Central memory CD8-positive, alpha-beta T cell (primary cell): ENCODE results near the gene ATXN10.
A peak's percentile ranks its signal among the peaks of the same experiment; 100 is the strongest.

Experiments used
- ATAC-seq: fragments of 150-1000 bp; cut with Tn5 transposase; replicated peaks from 2 replicates; pipeline ENCODE4 v1.10.0; 2022; ENCODE audit warnings: mild to moderate bottlenecking, moderate FRiP score, moderate number of reproducible peaks; ENCODE audit not compliant: poor library complexity, severe bottlenecking; ENCODE audit errors: extremely low read depth
- DNase-seq, 2 donors: peaks; one replicate each; pipeline ENCODE4 v3.0.0; 2021; ENCODE audit warnings: low spot score in 2 of 2
- H3K27ac Mint-ChIP-seq: one replicate; pipeline ENCODE4 v1.8.0; 2022; ENCODE audit warnings: low read depth, mild to moderate bottlenecking, moderate library complexity, mixed read lengths
- H3K27me3 Mint-ChIP-seq: one replicate; pipeline ENCODE4 v1.8.0; 2022; ENCODE audit warnings: mixed read lengths
- H3K36me3 Mint-ChIP-seq: one replicate; pipeline ENCODE4 v1.8.0; 2022; ENCODE audit warnings: mild to moderate bottlenecking, moderate library complexity, mixed read lengths; ENCODE audit not compliant: insufficient read depth
- H3K4me1 Mint-ChIP-seq: one replicate; pipeline ENCODE4 v1.8.0; 2022; ENCODE audit warnings: mixed read lengths
- H3K4me3 Mint-ChIP-seq: one replicate; pipeline ENCODE4 v1.8.0; 2022; ENCODE audit warnings: mild to moderate bottlenecking, moderate library complexity, mixed read lengths
- H3K9me3 Mint-ChIP-seq: one replicate; pipeline ENCODE4 v1.8.0; 2022; ENCODE audit warnings: mixed read lengths

ATXN10 gene

GRCh38 chr22:45869340-45869847, 197.8 kb downstream of the ATXN10 start:
- ATAC-seq (no peak), DNase-seq (no peak)
- Mint-ChIP-seq H3K4me3 (no peak overlapping the region), H3K27ac (no peak overlapping the region), H3K4me1 (peaks cover 10% of the 10 kb centered on the region), H3K36me3 (peaks cover 2% of the 10 kb centered on the region), H3K27me3 (peaks cover 43% of the 10 kb centered on the region), H3K9me3 (peaks cover 8% of the 10 kb centered on the region)

- peak in 1 of 2 donors; percentile 8 for DNase-seq
- Mint-ChIP-seq H3K27me3 (peaks cover 36% of the 10 kb centered on the region), H3K9me3 (peaks cover 8% of the 10 kb centered on the region), H3K4me3 (no peak overlapping the region), H3K4me1 (peaks cover 6% of the 10 kb centered on the region), H3K27ac (no peak overlapping the region), H3K36me3 (peaks cover 2% of the 10 kb centered on the region)
- ATAC-seq, result no peak
Measured at GRCh38 chr22:45870011-45870410, 198.4 kb downstream of the ATXN10 start.

- ATAC-seq (no peak), DNase-seq (no peak)
- H3K27me3 Mint-ChIP-seq, result peaks cover 28% of the 10 kb centered on the region
- H3K4me1 Mint-ChIP-seq, result peaks cover 6% of the 10 kb centered on the region
- H3K27ac Mint-ChIP-seq, result no peak overlapping the region
- H3K9me3 Mint-ChIP-seq, result peaks cover 8% of the 10 kb centered on the region
- H3K4me3 Mint-ChIP-seq, result no peak overlapping the region
- H3K36me3 Mint-ChIP-seq, result peaks cover 2% of the 10 kb centered on the region
Measured at GRCh38 chr22:45871721-45872120, 200.1 kb downstream of the ATXN10 start.

- peaks cover 36% of the 10 kb centered on the region for H3K27me3 Mint-ChIP-seq
- no peak overlapping the region for H3K4me3 Mint-ChIP-seq
- peaks cover 8% of the 10 kb centered on the region for H3K9me3 Mint-ChIP-seq
- no peak overlapping the region for H3K27ac Mint-ChIP-seq
- no peak for DNase-seq
- peaks cover 6% of the 10 kb centered on the region for H3K4me1 Mint-ChIP-seq
- ATAC-seq, result no peak
- peaks cover 2% of the 10 kb centered on the region for H3K36me3 Mint-ChIP-seq
Measured at GRCh38 chr22:45872659-45873263, 201.1 kb downstream of the ATXN10 start.

GRCh38 chr22:45876136-45877035, 204.8 kb downstream of the ATXN10 start:
- Mint-ChIP-seq H3K4me3 (no peak overlapping the region), H3K27ac (no peak overlapping the region), H3K4me1 (no peaks in the 10 kb centered on the region), H3K36me3 (no peaks in the 10 kb centered on the region), H3K27me3 (peaks cover 40% of the 10 kb centered on the region), H3K9me3 (peaks cover 8% of the 10 kb centered on the region)
- DNase-seq (no peak), ATAC-seq (no peak)

- ATAC-seq (no peak), DNase-seq (no peak)
- no peaks in the 10 kb centered on the region for H3K4me1 Mint-ChIP-seq
- no peak overlapping the region for H3K4me3 Mint-ChIP-seq
- H3K27me3 Mint-ChIP-seq, result peaks cover 40% of the 10 kb centered on the region
- no peak overlapping the region for H3K27ac Mint-ChIP-seq
- peaks cover 8% of the 10 kb centered on the region for H3K9me3 Mint-ChIP-seq
- peaks cover 1% of the 10 kb centered on the region for H3K36me3 Mint-ChIP-seq
Measured at GRCh38 chr22:45877036-45877380, 205.4 kb downstream of the ATXN10 start.

GRCh38 chr22:45877651-45878050, 206.0 kb downstream of the ATXN10 start:
- Mint-ChIP-seq H3K4me1 (no peaks in the 10 kb centered on the region), H3K36me3 (peaks cover 1% of the 10 kb centered on the region), H3K27ac (no peak overlapping the region), H3K9me3 (peaks cover 6% of the 10 kb centered on the region), H3K27me3 (peaks cover 46% of the 10 kb centered on the region), H3K4me3 (no peak overlapping the region)
- ATAC-seq, result no peak
- no peak for DNase-seq

GRCh38 chr22:45878051-45878781, 206.6 kb downstream of the ATXN10 start:
- Mint-ChIP-seq H3K4me1 (no peaks in the 10 kb centered on the region), H3K9me3 (peaks cover under 1% of the 10 kb centered on the region), H3K36me3 (peaks cover 1% of the 10 kb centered on the region), H3K27ac (no peak overlapping the region), H3K4me3 (no peak overlapping the region), H3K27me3 (peaks cover 49% of the 10 kb centered on the region)
- DNase-seq (no peak), ATAC-seq (no peak)

- ATAC-seq, result no peak
- no peak for DNase-seq
- peaks cover 49% of the 10 kb centered on the region for H3K27me3 Mint-ChIP-seq
- no peak overlapping the region for H3K27ac Mint-ChIP-seq
- H3K36me3 Mint-ChIP-seq, result peaks cover 1% of the 10 kb centered on the region
- H3K9me3 Mint-ChIP-seq, result no peaks in the 10 kb centered on the region
- no peaks in the 10 kb centered on the region for H3K4me1 Mint-ChIP-seq
- H3K4me3 Mint-ChIP-seq, result no peak overlapping the region
Measured at GRCh38 chr22:45878901-45879551, 207.4 kb downstream of the ATXN10 start.

- Mint-ChIP-seq H3K36me3 (peaks cover 1% of the 10 kb centered on the region), H3K27ac (no peak overlapping the region), H3K4me3 (no peak overlapping the region), H3K27me3 (peaks cover 49% of the 10 kb centered on the region), H3K4me1 (no peaks in the 10 kb centered on the region), H3K9me3 (no peaks in the 10 kb centered on the region)
- no peak for DNase-seq
- no peak for ATAC-seq
Measured at GRCh38 chr22:45879552-45879949, 207.9 kb downstream of the ATXN10 start.

- Mint-ChIP-seq H3K4me3 (no peak overlapping the region), H3K4me1 (no peaks in the 10 kb centered on the region), H3K27ac (no peak overlapping the region), H3K9me3 (no peaks in the 10 kb centered on the region), H3K36me3 (peaks cover 1% of the 10 kb centered on the region), H3K27me3 (peaks cover 49% of the 10 kb centered on the region)
- ATAC-seq (no peak), DNase-seq (no peak)
Measured at GRCh38 chr22:45880091-45880715, 208.6 kb downstream of the ATXN10 start.
